Endothelial cell (in vitro differentiated cells): Measurements from ENCODE around the gene HSPA12B. TPM values are rescaled to one million over a fixed set of nuclear protein-coding genes. Genes with fewer than 3 reads are reported as not detected.

Experiments
- DNase-seq: peaks from one replicate; pipeline ENCODE4 v3.0.0; 2021; ENCODE audit warnings: low spot score
- H3K27ac Mint-ChIP-seq: one replicate; pipeline ENCODE4 v1.8.0; 2021; ENCODE audit warnings: mixed read lengths, inconsistent platforms; ENCODE audit not compliant: unreplicated experiment
- H3K27me3 Mint-ChIP-seq: one replicate; pipeline ENCODE4 v1.8.0; 2021; ENCODE audit warnings: mild to moderate bottlenecking, moderate library complexity, mixed read lengths, inconsistent platforms; ENCODE audit not compliant: unreplicated experiment
- H3K36me3 Mint-ChIP-seq: one replicate; pipeline ENCODE4 v1.8.0; 2021; ENCODE audit warnings: mild to moderate bottlenecking, low read depth, mixed read lengths, inconsistent platforms; ENCODE audit not compliant: unreplicated experiment
- H3K4me1 Mint-ChIP-seq: one replicate; pipeline ENCODE4 v1.8.0; 2021; ENCODE audit warnings: mild to moderate bottlenecking, mixed read lengths, inconsistent platforms; ENCODE audit not compliant: unreplicated experiment
- H3K4me3 Mint-ChIP-seq: one replicate; pipeline ENCODE4 v1.8.0; 2021; ENCODE audit warnings: mild to moderate bottlenecking, mixed read lengths, inconsistent platforms; ENCODE audit not compliant: unreplicated experiment
- H3K9me3 Mint-ChIP-seq: one replicate; pipeline ENCODE4 v1.8.0; 2021; ENCODE audit warnings: mixed read lengths, inconsistent platforms; ENCODE audit not compliant: unreplicated experiment
- total RNA-seq: library from RNA; stranded (reverse); fragmentation: NEBNext Ultra II Directional; extraction: Animal tissue kit (Norgen Biotek cat#: 25700); gene quantifications from one replicate; pipeline ENCODE4 v1.2.1, GENCODE V29; 2021; ENCODE audit not compliant: unreplicated experiment
- TF ChIP-seq, protein P1 (sequence below): fragments of 200-600 bp; sonication (generic); IDR thresholded peaks from one replicate; pipeline ENCODE4 v1.5.0; 2021; ENCODE audit warnings: antibody characterized with exemption; ENCODE audit not compliant: unreplicated experiment

Gene HSPA12B
- total RNA-seq, 1 donor from 2014 or later = 12.7 TPM

- Mint-ChIP-seq H3K4me3 (no peak overlapping the region), H3K27ac (no peak overlapping the region)
- no peak for DNase-seq
Observed at GRCh38 chr20:3729378-3729777, 3.1 kb upstream of the HSPA12B start.

DNA sequence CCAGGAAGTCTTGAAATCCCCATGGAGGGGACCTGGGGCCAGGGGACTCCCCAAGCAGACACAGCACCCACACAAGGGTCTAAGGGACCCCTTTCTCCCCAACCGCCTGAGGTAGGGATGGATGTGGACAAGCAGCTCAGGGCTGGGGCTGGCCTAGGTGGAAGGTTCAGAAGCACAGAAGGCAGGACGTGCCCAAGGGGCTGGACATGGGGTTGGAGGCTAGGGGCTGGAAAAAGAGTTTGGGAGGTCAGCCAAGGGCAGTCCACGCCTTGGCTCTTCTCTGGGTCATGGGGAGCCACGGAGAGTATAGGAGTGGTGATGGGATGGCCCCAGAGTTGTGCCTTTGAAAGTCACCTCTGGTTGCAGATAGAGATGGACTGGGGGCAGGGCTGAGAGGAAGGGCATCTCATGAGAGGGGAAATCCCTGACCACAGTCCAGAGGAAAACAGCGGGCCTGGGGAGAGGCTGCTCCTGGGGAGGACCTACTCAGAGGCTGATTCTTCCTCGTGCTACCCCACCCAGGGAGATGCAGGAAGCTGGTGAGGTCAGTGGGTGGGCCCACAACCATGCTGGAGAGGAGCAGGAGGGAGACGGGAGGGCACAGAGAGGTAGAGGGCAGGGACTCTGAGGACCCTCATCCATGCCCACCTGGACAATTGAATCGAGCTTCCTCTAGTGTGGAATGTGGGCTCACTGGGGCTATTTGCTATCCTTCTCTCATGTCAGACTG, 2.5 kb upstream of the HSPA12B start:
- no peak overlapping the region for H3K27ac Mint-ChIP-seq
- H3K36me3 Mint-ChIP-seq = peaks cover 1% of the 10 kb centered on the region
- TF ChIP-seq, protein P1, sequence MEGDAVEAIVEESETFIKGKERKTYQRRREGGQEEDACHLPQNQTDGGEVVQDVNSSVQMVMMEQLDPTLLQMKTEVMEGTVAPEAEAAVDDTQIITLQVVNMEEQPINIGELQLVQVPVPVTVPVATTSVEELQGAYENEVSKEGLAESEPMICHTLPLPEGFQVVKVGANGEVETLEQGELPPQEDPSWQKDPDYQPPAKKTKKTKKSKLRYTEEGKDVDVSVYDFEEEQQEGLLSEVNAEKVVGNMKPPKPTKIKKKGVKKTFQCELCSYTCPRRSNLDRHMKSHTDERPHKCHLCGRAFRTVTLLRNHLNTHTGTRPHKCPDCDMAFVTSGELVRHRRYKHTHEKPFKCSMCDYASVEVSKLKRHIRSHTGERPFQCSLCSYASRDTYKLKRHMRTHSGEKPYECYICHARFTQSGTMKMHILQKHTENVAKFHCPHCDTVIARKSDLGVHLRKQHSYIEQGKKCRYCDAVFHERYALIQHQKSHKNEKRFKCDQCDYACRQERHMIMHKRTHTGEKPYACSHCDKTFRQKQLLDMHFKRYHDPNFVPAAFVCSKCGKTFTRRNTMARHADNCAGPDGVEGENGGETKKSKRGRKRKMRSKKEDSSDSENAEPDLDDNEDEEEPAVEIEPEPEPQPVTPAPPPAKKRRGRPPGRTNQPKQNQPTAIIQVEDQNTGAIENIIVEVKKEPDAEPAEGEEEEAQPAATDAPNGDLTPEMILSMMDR = no peak
- peaks cover 17% of the 10 kb centered on the region for H3K27me3 Mint-ChIP-seq
- no peaks in the 10 kb centered on the region for H3K9me3 Mint-ChIP-seq
- peak overlapping the region; percentile 6 for H3K4me3 Mint-ChIP-seq
- peaks cover 18% of the 10 kb centered on the region for H3K4me1 Mint-ChIP-seq
- no peak for DNase-seq

More at GRCh38 chr20:3729378-3729777, 3.1 kb upstream of the HSPA12B start:
- Mint-ChIP-seq H3K9me3 (no peaks in the 10 kb centered on the region), H3K4me1 (peaks cover 18% of the 10 kb centered on the region), H3K27me3 (peaks cover 17% of the 10 kb centered on the region), H3K36me3 (no peaks in the 10 kb centered on the region)
- TF ChIP-seq, protein P1 = no peak

GRCh38 chr20:3730803-3731672, 1.4 kb upstream of the HSPA12B start:
- H3K4me1 Mint-ChIP-seq = peaks cover 19% of the 10 kb centered on the region
- no peaks in the 10 kb centered on the region for H3K9me3 Mint-ChIP-seq
- H3K27me3 Mint-ChIP-seq = peaks cover 16% of the 10 kb centered on the region
- no peak for DNase-seq
- peaks cover 3% of the 10 kb centered on the region for H3K36me3 Mint-ChIP-seq
- TF ChIP-seq, protein P1 = no peak
- H3K4me3 Mint-ChIP-seq = peak overlapping the region; percentile 3
- H3K27ac Mint-ChIP-seq = no peak overlapping the region

- Mint-ChIP-seq H3K9me3 (no peaks in the 10 kb centered on the region), H3K4me1 (peaks cover 19% of the 10 kb centered on the region), H3K4me3 (no peak overlapping the region), H3K27me3 (peaks cover 16% of the 10 kb centered on the region), H3K36me3 (peaks cover 3% of the 10 kb centered on the region), H3K27ac (no peak overlapping the region)
- TF ChIP-seq, protein P1 = no peak
- DNase-seq = no peak
Observed at GRCh38 chr20:3731944-3732326, 550 bp upstream of the HSPA12B start.
